ENCODE data around the gene ALDH3B1. TPM values are rescaled to one million over a fixed set of nuclear protein-coding genes. Genes with fewer than 3 reads are reported as not detected.
"Not testable (repeated sequence)": the region's sequence is repeated elsewhere in the genome, so short reads cannot be mapped to it uniquely, and the experiment has no call there.

Gene ALDH3B1
- not detected for total RNA-seq

- Mint-ChIP-seq H3K27ac (no peak within 1 kb of the TSS), H3K4me1 (peaks cover 5% of the 10 kb centered on the region), H3K4me3 (no peak within 1 kb of the TSS), H3K36me3 (ENCODE audit: low read depth) (no peaks in the 10 kb centered on the region), H3K27me3 (no peaks in the 10 kb centered on the region), H3K9me3 (ENCODE audit: low read depth) (no peaks in the 10 kb centered on the region)
- ATAC-seq: no peak
- POLR2A ChIA-PET: no interaction called here
- DNase-seq: no peak
- CTCF ChIA-PET: interaction anchor here (0.7 to 1.4 kb wide), 4 partner anchors 17 to 95 kb away, joined by 3 to 4 read pairs (median 3); no protein-coding TSS in a partner anchor
- intact Hi-C loops (cut with DNase I, micrococcal nuclease): no loop called here
Measured at GRCh38 chr11:68010090-68011041, at the start of gene ALDH3B1. Gene ALDH3B1 (plus strand): TSS chr11:68010327. CDS start chr11:68015298, 4,971 bp downstream.

GRCh38 chr11:67963217-67963616 lies 46.9 kb upstream of the ALDH3B1 start:
- H3K36me3 Mint-ChIP-seq (ENCODE audit: low read depth); H3K4me1 Mint-ChIP-seq; intact Hi-C loops (cut with DNase I, micrococcal nuclease); DNase-seq; H3K9me3 Mint-ChIP-seq (ENCODE audit: low read depth); CTCF ChIA-PET; ATAC-seq; H3K27ac Mint-ChIP-seq; H3K27me3 Mint-ChIP-seq; H3K4me3 Mint-ChIP-seq: not testable (repeated sequence)
- POLR2A ChIA-PET: interaction anchor here (0.6 kb wide), 1 partner anchor 149 kb away, joined by 3 read pairs; no protein-coding TSS in a partner anchor

- H3K27me3 Mint-ChIP-seq; CTCF ChIA-PET; POLR2A ChIA-PET; ATAC-seq; H3K4me1 Mint-ChIP-seq; H3K36me3 Mint-ChIP-seq (ENCODE audit: low read depth); H3K9me3 Mint-ChIP-seq (ENCODE audit: low read depth); intact Hi-C loops (cut with DNase I, micrococcal nuclease); DNase-seq; H3K27ac Mint-ChIP-seq; H3K4me3 Mint-ChIP-seq: not testable (repeated sequence)
Measured at GRCh38 chr11:67963879-67964278, 46.2 kb upstream of the ALDH3B1 start.

- H3K9me3 Mint-ChIP-seq (ENCODE audit: low read depth); DNase-seq; POLR2A ChIA-PET; H3K36me3 Mint-ChIP-seq (ENCODE audit: low read depth); ATAC-seq; H3K27ac Mint-ChIP-seq; H3K27me3 Mint-ChIP-seq; CTCF ChIA-PET; H3K4me3 Mint-ChIP-seq; intact Hi-C loops (cut with DNase I, micrococcal nuclease); H3K4me1 Mint-ChIP-seq: not testable (repeated sequence)
Measured at GRCh38 chr11:67964746-67965145, 45.4 kb upstream of the ALDH3B1 start.

GRCh38 chr11:67965830-67966348 lies 44.2 kb upstream of the ALDH3B1 start:
- H3K27me3 Mint-ChIP-seq; ATAC-seq; CTCF ChIA-PET; H3K36me3 Mint-ChIP-seq (ENCODE audit: low read depth); H3K27ac Mint-ChIP-seq; H3K4me1 Mint-ChIP-seq; intact Hi-C loops (cut with DNase I, micrococcal nuclease); H3K9me3 Mint-ChIP-seq (ENCODE audit: low read depth); DNase-seq; POLR2A ChIA-PET; H3K4me3 Mint-ChIP-seq: not testable (repeated sequence)

GRCh38 chr11:67974746-67975145 lies 35.4 kb upstream of the ALDH3B1 start:
- DNase-seq; H3K9me3 Mint-ChIP-seq (ENCODE audit: low read depth); H3K27ac Mint-ChIP-seq; H3K4me1 Mint-ChIP-seq; H3K36me3 Mint-ChIP-seq (ENCODE audit: low read depth); CTCF ChIA-PET; ATAC-seq; intact Hi-C loops (cut with DNase I, micrococcal nuclease); POLR2A ChIA-PET; H3K4me3 Mint-ChIP-seq; H3K27me3 Mint-ChIP-seq: not testable (repeated sequence)

- intact Hi-C loops (cut with DNase I, micrococcal nuclease); H3K9me3 Mint-ChIP-seq (ENCODE audit: low read depth); POLR2A ChIA-PET; H3K4me3 Mint-ChIP-seq; CTCF ChIA-PET; DNase-seq; H3K4me1 Mint-ChIP-seq; H3K27ac Mint-ChIP-seq; H3K36me3 Mint-ChIP-seq (ENCODE audit: low read depth); ATAC-seq; H3K27me3 Mint-ChIP-seq: not testable (repeated sequence)
Measured at GRCh38 chr11:67978766-67979418, 31.2 kb upstream of the ALDH3B1 start.

- H3K27me3 Mint-ChIP-seq; H3K4me1 Mint-ChIP-seq; H3K9me3 Mint-ChIP-seq (ENCODE audit: low read depth); POLR2A ChIA-PET; intact Hi-C loops (cut with DNase I, micrococcal nuclease); ATAC-seq; H3K36me3 Mint-ChIP-seq (ENCODE audit: low read depth); DNase-seq; H3K27ac Mint-ChIP-seq; H3K4me3 Mint-ChIP-seq: not testable (repeated sequence)
- CTCF ChIA-PET: interaction anchor here (0.6 kb wide), 2 partner anchors 323 to 504 kb away, joined by 3 read pairs; no protein-coding TSS in a partner anchor
Measured at GRCh38 chr11:67981226-67981625, 28.9 kb upstream of the ALDH3B1 start.

GRCh38 chr11:67982255-67982857 lies 27.8 kb upstream of the ALDH3B1 start:
- POLR2A ChIA-PET: interaction anchor here (0.7 kb wide), 1 partner anchor 423 kb away, joined by 3 read pairs; no protein-coding TSS in a partner anchor
- H3K27me3 Mint-ChIP-seq; H3K9me3 Mint-ChIP-seq (ENCODE audit: low read depth); ATAC-seq; DNase-seq; H3K4me3 Mint-ChIP-seq; CTCF ChIA-PET; H3K4me1 Mint-ChIP-seq; intact Hi-C loops (cut with DNase I, micrococcal nuclease); H3K27ac Mint-ChIP-seq; H3K36me3 Mint-ChIP-seq (ENCODE audit: low read depth): not testable (repeated sequence)

- Mint-ChIP-seq H3K27ac (no peak overlapping the region), H3K36me3 (ENCODE audit: low read depth) (no peaks in the 10 kb centered on the region), H3K4me3 (no peak overlapping the region), H3K4me1 (no peaks in the 10 kb centered on the region), H3K27me3 (no peaks in the 10 kb centered on the region), H3K9me3 (ENCODE audit: low read depth) (no peaks in the 10 kb centered on the region)
- ATAC-seq: no peak
- ChIA-PET CTCF (no interaction called here), POLR2A (no interaction called here)
- intact Hi-C loops (cut with DNase I, micrococcal nuclease): no loop called here
- DNase-seq: no peak
Measured at GRCh38 chr11:67983951-67984350, 26.2 kb upstream of the ALDH3B1 start.

- intact Hi-C loops (cut with DNase I, micrococcal nuclease); DNase-seq; H3K9me3 Mint-ChIP-seq (ENCODE audit: low read depth); POLR2A ChIA-PET; ATAC-seq; H3K27me3 Mint-ChIP-seq; H3K4me1 Mint-ChIP-seq; H3K36me3 Mint-ChIP-seq (ENCODE audit: low read depth); H3K4me3 Mint-ChIP-seq; H3K27ac Mint-ChIP-seq; CTCF ChIA-PET: not testable (repeated sequence)
Measured at GRCh38 chr11:67985302-67985701, 24.8 kb upstream of the ALDH3B1 start.

Measured in activated CD4-positive, alpha-beta T cell treated with anti-CD3 and anti-CD28 coated beads for 36 hours (primary cell).